ENCODE results near the gene FANCD2.
"Not testable (repeated sequence)": the region's sequence is repeated elsewhere in the genome, so short reads cannot be mapped to it uniquely, and the experiment has no call there.

Gene FANCD2

DNA sequence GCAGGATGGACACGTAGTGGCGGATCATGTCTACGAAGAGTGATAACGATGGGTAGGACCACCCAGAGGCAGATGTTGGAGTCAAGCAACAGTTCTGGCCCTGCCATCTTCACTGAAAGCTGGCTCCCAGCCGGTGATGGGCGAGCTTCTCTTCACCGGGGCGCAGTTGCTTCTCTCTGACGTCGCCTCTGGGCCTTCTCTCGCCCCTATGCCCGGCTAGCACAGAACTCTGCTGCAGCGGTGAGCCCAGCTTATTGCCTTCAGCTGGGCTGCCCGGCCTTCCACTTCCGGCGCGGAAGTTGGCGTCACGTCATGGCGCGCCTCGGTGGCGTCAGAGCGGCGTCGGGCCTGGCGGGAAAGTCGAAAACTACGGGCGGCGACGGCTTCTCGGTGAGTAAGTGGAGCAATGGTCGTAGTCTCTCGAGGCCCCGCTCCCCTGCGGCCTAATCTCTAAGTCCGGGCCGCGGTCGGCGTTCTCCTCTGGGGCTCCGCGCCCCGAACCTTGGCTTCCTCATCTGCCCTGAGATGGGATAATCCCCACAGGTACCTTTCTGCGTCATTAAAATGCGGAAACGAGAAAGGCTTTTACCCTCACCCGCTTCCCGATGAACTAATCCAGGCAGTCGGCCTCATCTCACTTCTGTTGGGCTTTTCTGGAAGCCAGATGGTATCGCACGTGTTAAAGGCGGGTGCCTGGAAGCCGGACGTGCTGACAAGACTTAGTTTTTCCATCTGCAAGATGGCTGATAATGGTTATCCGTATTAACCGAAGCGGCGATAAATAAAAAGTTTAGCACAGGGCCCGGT, at the start of gene FANCD2:
TSS of gene FANCD2 (plus strand) at position 354 of the 807 bp plus-strand sequence. CDS start 2,221 bp downstream, outside the sequence.
- DNase-seq = peak; percentile 96

DNA sequence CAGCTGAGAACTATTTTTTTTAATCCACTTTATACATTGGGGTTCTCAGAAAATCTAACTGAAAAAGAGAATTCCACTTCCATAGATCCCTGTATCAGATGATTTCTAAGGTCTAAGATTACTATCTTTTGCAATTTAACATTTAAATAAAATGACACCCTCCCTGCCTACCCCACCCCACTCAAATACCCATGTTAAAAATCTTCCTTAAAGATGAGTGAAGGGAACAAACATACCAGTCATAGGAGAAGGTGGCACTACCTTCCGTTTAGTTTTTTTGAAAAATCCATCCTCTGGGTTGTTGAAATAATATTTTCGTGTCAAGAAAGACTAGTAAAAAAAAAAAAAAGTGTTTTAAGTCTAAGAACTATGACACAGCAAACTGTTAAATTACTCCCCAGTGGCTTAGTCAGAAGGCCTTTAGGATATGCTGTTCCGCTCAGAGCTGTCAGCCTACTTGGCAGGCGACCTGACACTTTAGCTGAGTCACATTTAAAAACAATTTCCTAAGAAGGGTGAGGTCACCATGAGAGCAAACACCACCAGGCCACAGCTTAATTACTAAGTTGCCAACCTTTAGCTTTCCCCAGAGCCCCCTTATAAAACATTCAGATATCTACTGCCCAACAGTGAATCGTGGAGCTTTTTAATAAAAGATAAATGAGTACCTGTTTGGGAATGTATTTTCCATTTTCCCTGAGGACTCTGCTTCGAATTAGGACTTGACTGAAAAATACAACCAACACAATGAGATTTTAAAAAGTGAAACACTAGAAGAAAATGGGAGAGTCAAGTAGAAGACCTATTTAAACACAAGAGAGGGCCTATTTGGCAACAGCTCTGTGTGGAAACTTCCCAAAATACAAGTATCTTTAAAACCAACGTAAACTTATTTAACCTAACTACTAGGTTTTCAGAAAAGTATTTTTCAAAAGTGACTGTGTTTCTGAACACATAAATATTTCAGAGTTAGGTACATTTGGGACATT, 49.2 kb upstream of the FANCD2 start:
- peak; percentile 83 for DNase-seq

DNA sequence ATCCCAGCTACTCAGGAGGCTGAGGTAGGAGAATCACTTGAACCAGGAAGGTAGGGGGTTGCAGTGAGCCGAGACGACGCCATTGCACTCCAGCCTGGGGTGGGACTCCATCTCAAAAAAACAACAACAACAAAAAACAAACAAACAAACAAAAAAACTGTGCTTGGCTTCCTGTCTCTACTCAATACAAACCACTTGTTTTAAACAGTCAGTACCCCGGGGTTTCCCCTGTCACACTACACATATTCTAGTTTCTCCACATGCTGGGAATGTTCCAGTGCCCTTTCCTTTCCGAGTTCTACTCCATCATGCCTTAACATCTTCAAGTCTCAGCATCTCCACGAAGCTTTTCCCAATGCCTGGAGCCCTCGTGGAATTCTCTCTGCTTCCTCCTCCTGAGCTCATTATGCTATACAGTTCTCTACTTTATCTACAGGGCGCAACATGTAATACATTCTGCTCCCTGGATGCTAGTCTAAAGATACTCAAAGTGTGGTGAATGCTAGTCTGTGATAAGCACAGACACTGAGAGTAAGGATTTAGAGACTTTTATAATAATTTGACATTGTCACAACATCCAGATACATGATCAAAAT, 47.4 kb upstream of the FANCD2 start:
- no peak for DNase-seq

DNA sequence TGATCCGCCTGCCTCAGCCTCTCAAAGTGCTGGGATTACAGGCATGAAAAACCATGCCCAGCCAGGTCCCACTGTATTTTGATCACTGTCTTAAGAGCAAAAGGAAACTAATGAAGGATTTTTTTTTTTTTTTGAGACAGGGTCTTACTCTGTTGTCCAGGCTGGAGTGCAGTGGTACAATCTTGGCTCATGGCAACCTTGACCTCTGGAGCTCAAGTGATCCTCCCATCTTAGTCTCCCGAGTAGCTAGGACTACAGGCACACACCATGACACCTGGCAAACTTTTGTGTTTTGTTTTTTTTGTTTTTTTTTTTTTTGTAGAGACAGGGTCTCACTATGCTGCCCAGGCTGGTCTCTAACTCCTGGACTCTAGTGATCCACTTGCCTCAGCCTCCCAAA, 46.0 kb upstream of the FANCD2 start:
- no peak for DNase-seq

DNA sequence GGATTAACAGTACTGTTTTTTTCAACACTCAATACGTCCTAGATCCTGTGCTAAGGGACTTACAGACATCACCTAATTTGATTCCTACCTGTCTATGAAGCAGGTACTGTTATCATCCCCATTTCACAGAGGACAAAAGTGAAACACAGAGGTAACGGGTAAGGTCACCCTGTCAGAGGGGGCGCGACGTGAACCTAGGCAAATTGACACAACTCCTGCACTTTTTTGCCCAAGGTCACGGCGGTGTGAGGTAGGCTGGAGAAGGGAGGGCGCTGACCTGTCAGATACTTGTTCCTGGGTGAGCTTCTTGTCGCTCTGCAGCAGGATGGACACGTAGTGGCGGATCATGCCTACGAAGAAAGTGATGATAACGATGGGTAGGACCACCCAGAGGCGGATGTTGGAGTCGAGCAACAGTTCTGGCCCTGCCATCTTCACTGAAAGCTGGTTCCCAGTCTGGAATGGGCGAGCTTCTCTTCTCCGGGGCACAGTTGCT, 40.0 kb upstream of the FANCD2 start:
- DNase-seq = no peak

DNA sequence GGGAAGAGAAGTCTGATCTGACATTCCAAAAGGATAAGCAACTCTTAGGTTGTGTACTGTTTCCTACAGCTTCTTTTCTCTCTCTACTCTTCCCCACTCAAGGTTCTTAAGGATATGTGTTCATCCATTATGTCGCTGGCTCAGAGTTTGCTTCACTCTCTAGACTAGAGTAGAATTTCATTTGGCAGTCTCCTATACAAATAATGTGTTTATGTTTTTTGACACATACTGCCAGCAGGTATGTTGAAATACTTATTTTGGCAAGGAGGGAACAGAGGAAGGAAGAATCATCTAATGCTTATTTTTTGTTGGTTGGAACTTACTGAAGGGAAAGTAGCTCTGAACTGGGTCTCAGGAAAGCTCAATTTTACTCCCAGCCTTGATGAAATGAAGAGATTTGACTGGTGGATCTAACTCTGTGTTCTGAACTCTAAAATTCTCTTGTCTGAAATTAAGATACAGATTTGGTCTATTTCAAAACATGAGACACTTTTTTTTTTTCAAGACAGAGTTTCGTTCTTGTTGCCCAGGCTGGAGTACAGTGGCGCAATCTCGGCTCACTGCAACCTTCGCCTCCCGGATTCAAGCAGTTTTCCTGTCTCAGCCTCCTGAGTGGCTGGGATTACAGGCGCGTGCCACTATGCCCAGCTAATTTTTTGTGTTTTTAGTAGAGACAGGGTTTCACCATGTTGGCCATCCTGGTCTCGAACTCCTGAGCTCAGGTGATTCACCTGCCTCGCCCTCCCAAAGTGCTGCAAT, 32.0 kb upstream of the FANCD2 start:
- no peak for DNase-seq

DNA sequence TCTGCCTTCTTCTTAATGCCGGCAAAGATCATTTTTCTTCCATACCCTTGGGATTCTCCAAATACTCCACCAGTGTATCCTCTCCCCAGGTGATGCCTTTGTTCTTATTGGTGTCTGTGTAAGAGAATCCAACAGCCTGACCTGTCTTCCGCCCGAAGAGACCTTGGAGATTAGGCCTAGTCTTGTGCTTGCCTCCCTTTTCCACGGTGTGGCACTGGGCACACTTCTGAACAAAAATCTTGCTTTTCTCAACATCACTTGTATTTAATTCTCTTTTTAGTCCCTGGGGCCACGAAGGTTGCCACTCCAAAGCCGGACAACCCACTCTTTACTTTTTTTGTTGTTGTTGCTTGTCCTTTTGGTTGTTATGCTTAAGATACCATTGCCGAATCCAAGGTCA, 25.6 kb upstream of the FANCD2 start:
- no peak for DNase-seq

DNA sequence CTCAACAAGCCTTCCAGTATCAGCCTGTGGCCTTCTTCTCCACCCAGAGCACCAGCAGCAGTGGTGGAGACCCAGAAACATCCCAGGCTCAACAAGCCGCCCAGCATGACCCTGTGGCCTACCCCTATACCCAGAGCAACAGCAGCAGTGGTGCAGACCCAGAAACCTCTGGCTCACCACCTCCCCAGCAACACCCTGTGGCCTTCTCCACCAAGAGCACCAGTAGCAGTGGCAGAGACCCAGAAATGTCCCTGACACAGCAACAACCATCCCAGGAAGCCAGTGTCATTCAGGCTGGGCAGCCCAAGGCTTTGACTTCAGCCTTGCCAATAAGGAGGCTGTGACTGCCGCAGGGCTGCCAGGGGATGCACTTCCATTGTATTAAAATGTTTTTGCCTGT, 23.3 kb upstream of the FANCD2 start:
- no peak for DNase-seq

DNA sequence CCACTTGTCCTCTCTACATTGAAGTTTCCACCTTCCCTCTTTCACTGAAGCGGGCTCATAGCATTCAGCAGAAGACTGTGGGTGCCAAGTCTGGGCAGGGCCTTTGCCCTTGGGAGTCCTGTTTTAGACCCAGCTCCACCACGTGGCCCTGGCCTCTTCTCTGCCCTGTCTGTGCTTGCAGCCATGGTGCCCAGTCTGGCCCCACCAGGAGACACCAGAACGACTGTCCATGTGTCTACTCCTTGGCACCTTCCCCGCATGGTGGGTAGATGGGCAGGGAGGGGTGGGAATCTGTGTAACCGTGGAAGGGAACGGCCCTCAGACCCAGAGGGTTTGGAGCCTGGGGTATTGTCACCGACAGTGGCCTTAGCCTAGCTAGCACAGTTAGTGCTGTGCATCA, 21.7 kb upstream of the FANCD2 start:
- DNase-seq = no peak

DNA sequence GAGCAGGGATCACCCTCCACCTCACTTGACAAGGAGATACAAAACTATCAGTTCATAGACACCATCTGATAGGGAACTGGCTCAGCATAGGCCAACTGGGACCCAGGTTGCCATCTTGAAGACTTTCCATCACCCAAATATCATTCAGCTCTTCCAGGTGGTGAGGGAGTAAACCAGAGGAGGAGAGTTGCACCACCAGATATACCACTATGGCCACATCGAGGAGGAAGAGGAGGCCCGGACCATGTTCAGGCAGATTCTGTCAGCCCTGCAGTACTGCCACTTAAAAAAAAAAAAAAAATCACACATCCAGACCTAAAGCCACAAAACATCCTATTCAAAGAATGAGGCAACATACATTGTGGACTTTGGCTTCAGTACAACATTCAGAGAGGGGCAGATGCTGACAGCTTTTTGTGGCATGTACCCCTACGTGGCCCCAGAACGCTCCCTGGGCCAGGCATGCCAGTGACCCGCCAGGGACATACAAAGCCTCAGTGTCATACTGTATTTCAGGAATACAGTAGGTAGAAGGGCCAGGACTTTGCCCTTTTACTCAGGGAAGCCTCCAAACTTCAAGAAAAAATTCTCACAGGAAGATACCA, 21.2 kb upstream of the FANCD2 start:
- DNase-seq = no peak

DNA sequence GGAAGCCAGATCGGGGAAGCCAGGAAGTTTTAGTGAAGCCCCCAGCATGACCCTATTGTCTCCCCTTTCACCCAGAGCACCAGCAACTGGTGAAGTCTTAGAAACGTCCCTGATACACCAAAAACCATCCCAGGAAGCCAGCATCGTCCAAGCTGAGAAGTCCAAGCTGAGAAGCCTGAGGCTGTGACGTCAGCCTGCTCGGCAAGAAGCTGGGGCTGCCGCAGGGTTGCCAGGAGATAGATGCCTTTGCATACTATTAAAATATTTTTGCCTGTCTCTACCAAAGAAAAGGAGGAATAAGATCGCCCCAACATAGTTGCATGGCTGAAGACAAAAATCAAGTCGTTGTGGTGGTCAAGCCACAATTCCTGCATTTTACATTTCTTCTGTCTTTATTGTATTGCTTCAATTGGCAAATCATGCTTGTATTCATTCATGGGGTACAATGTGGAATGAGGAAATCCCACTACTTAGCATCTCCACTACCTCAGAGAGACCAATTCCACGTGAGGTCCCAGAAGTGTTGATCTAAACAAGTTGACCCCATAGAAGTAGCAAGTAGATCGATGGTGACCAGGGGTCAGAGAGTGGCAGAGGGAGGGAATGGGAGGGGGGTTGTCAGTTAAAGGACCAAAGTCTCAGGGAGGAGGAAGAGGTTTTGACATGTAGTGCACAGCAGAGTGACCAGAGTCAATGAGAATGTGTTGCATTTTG, 20.0 kb upstream of the FANCD2 start:
- DNase-seq = no peak

DNA sequence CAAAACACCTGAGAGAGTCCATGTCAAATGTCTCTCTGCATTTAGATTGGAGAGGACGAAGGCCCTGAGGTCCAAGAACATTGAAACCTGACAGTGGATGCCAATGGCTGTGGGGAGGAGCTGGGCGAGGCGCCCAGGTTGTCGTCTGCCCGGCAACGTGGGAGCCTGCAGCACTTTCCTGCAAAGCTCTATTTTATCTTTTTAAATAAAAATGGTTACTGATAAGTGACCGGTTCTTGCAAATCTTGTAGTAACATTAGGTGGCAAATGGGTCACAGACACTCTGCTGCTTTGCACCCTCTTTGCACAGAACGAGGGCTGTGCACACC, 19.5 kb upstream of the FANCD2 start:
- no peak for DNase-seq

DNA sequence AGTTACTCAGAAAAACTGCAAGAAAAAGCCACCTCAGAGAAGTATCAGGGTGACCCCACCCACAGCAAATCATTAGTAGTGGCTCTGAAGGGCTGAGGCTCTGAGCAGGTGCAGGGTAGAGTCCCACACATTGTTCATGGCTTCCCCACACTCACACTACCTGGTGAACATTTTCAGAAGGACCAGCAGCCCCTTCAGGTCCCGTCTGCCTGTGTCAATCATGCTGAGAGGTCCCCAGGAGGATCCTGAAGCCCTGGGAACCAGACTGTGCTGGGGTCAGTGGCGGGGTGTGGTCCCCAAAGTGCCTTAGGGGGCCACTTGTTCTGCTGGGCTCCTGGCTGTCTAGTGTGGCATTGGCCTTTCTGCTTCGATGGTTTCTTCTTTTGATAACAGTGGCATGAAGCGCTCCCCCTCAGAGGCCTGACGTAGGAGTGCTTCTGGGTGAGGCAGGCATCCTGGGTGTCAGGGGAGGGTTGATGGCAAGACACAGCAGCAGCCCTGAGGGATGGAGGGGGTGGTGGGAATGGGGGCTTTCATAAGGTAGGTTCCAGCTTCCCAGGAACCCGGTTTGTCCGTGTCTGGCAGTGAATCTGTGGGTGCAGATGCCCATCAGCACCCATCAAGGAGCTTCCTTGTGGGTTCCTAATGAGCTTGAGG, 19.0 kb upstream of the FANCD2 start:
- no peak for DNase-seq

DNA sequence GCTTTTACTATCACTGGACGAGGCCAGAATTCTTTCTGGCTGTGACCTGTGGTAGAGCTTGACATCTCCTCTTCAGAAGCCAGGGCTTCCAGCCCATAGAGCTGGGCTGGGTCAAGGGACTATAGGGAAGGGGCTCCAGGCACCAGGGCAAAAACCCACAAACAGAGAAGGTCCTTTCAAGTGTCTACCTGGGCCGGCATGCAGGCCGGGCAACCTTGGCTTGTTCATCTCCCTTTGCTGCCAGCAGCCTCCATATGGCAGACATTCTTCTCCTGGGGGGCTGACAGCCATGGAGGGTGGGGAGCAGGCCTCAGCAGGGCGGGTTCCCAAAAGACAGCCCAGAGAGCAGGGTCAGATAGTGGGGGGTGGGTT, 18.0 kb upstream of the FANCD2 start:
- DNase-seq = not testable (repeated sequence)

DNA sequence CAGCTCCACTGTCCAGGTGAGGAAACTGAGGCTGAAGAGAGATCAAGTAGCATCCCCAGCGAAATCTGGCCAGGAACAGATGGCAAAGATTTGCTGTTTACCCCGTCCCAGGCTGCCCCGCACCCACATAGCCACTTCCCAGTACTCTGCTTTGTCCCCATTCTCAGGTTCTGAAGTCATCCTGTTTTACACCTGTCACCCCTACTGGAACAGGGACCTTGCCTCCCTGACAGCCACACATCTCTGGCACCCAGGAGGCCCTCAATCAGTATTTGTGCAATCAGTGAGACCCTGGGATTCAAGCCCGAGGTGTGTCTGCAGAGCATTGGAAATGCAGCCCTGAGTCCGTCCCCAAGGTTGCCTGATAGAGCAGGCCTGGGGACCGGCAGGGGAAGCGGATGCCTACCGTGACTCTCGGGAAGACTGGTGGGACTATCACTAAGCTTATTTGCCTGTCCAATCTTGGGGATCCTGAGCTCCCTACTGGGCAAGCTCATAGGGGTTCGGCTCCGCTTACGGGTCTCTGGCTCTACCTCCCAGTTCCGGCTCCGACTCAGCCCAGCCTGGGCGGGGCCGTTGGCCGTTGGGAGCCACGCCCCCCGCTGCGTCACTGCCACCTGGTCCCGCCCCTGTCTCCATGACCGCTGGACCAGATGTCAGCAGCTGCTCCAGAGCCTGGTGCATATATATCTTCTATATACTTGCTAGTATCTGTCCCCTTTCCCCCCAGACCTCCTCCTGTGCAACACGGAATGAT, 17.5 kb upstream of the FANCD2 start:
- DNase-seq = peak; percentile 84

DNA sequence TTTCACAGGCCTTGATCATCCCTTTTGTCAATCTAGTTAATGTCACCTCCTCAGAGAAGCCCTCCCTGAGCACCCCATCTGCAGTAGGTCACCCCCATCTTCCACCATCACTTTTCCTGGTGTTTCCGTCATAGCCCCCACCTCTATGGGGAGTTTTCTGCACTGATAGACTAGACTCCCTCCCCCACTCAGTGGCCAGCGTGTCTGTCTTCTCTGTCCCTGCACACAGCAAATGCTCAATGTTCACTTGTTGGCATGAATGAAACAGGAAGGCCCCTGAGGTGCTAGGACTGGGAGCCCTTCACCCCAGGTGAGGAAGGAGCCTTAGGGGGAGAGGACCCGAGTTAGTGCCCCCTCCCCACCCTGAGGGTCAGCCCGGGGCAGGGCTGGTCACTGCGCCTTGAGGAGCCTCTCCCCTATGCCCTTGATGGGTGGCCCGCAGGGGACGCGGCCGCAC, 15.8 kb upstream of the FANCD2 start:
- no peak for DNase-seq

DNA sequence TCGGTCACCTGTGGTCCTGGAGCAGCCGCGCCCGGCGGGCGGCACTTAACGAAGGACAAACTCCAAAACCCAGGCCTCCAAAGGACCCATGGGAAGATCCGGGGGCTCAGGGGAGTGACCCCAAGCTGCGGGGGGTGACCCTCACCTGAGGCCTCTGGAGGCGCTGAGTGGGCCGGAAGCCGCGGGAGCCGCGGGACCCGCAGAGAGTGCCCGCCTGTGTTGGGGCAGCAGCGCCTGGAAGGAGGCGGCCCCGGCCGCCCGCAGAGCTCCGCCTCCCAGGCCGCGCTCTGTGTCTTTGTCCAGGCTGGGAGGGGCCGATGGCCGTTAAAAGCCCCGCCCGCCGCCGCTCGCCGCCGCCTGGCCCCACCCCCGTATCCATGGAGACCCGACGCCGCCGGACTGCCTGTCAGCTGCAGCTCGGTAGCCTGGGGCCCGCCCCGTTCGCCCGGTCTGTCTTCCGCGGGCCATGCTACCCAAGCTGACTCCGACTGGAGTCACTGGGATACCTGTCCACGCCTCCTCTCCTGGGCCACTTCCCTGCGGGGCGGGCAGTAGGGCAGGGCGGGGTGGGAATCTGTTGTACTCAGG, 15.3 kb upstream of the FANCD2 start:
- peak; percentile 94 for DNase-seq

DNA sequence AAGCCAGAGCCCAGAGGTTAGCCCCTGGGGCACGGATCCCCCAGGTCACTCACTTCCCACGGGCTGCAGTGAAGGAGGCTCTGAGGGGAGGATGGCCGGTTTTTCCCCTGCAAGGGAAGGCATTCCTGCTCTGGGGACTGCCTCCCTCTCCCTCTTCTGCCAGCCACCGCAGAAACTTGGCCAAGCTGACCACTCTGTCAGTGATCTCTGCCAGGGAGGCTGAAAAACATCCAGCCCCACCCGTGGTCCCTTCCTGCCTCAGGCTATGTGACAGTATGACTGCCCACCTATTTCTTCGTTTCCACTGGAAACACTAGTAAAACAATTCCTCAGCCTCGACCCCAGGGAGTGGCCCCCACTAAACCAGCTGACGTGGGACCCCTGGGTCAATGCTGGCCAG, 14.6 kb upstream of the FANCD2 start:
- DNase-seq = no peak

DNA sequence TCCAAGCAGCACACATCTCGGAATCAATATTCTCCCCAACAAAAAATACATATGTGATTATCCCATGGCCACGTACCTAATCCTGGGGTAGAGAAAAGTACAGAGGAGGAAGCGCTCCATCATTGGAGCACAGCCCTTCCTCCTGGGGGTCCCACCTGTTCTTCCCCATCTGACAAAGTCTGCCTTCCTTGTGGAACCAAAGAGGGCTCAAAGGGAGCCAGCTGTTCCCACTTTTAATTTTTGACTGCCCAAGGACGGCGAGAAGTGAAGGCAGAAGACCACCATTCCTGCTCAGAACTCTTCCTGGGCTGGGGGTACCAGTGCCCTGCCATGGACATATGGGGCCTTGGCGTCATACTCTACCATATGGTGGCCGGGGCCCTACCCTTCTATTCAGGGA, 14.1 kb upstream of the FANCD2 start:
- no peak for DNase-seq

DNA sequence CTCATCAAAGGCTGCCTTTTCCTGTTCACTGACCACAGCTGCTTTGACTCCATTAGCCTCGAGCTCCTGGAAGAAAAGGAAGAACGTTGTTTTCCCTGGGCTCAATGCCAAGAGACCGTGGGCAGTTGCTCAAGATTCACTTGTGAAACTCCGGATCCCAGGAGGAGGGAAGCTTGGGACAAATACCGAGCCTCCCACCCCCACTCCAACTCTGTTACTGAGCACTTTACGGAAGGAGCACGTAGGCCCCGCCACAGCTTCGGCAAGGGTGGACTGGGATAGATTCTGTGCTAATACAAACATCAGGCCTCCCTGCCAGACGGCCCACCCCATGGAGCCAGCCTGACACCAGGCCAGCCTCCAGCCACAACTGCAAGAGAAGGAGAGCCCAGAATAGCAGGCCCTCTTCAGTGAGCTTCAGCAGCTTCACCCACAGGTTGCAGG, 10.8 kb upstream of the FANCD2 start:
- DNase-seq = no peak

Data from activated CD4-positive, alpha-beta T cell treated with anti-CD3 and anti-CD28 coated beads, Interleukin-2, Interleukin-6, amounts not matched to agents 100 ng/mL and 50 ng/mL, durations not matched to agents 16 hours and 8 hours (primary cell).